H1 (cell line): ENCODE measurements around the gene SMIM24. TPM values are rescaled to one million over a fixed set of nuclear protein-coding genes. Genes with fewer than 3 reads are reported as not detected.

Experiments
- CTCF ChIA-PET: fragments of 300-600 bp; sonication (Branson Sonifier 250); formaldehyde crosslinking; loops from one replicate; lab custom pipeline; 2021; ENCODE audit not compliant: partially characterized antibody; lab: Charles Lee
- POLR2A ChIA-PET: fragments of 300-600 bp; sonication (Branson Sonifier 250); formaldehyde crosslinking; loops from one replicate; lab custom pipeline; 2021; ENCODE audit warnings: inconsistent platforms; ENCODE audit not compliant: partially characterized antibody; lab: Charles Lee
- DNase-seq, 2 experiments: peaks; one replicate each; pipeline versions ENCODE4 v3.0.0 to v3.0.0-alpha.2; 2010 to 2022; ENCODE audit warnings: low spot score in 2 of 2, low read depth in 1 of 2, mixed read lengths in 1 of 2
- FAIRE-seq: peaks from 2 replicates; lab custom pipeline; 2011; peaks lifted over from hg19 to GRCh38; lab: Jason Lieb, UNC
- H2AFZ ChIP-seq: 2 replicates; pipeline ENCODE4 v1.8.1; 2012; ENCODE audit warnings: low read length, inconsistent platforms
- H2AK5ac ChIP-seq: 2 replicates; pipeline ENCODE4 v1.6.1; 2013; ENCODE audit warnings: low read depth, low read length
- H2BK120ac ChIP-seq: replicated peaks from 2 replicates; pipeline ENCODE3; 2013; ENCODE audit warnings: low read depth, low read length, inconsistent platforms
- H2BK12ac ChIP-seq: 2 replicates; pipeline ENCODE4 v1.6.1; 2013; ENCODE audit warnings: low read depth, low read length
- H2BK15ac ChIP-seq: 2 replicates; pipeline ENCODE4 v1.6.1; 2013; ENCODE audit warnings: low read length
- H2BK20ac ChIP-seq: 2 replicates; pipeline ENCODE4 v1.6.1; 2013; ENCODE audit warnings: low read length
- H2BK5ac ChIP-seq: 2 replicates; pipeline ENCODE4 v1.6.1; 2013; ENCODE audit warnings: low read depth, low read length
- H3K14ac ChIP-seq: 2 replicates; pipeline ENCODE4 v1.6.1; 2013; ENCODE audit warnings: inconsistent platforms; ENCODE audit not compliant: insufficient read length
- H3K18ac ChIP-seq: 2 replicates; pipeline ENCODE4 v1.6.1; 2013; ENCODE audit warnings: low read length; ENCODE audit errors: extremely low read depth
- H3K23ac ChIP-seq: 2 replicates; pipeline ENCODE4 v1.6.1; 2013; ENCODE audit warnings: inconsistent platforms; ENCODE audit not compliant: insufficient read length
- H3K23me2 ChIP-seq: 2 replicates; pipeline ENCODE4 v1.6.1; 2013; ENCODE audit warnings: low read depth, low read length
- H3K27ac ChIP-seq: 2 replicates; pipeline ENCODE4 v1.6.1; 2011; ENCODE audit warnings: low read depth, low read length, inconsistent platforms
- H3K27me3 ChIP-seq, 4 experiments: replicated peaks in 1 of 4; 1 replicate in 1 of 4; 2 replicates in 3 of 4; pipeline versions ENCODE4 v1.6.1 to v1.8.1; 2011 to 2013; ENCODE audit warnings: low read length in 3 of 4, mild to moderate bottlenecking in 3 of 4, inconsistent platforms in 2 of 4, mixed read lengths in 2 of 4, moderate library complexity in 1 of 4; ENCODE audit not compliant: control insufficient read depth in 3 of 4, insufficient read depth in 3 of 4; ENCODE audit errors: extremely low read depth in 1 of 4
- H3K36me3 ChIP-seq, 4 experiments: 2 replicates each; pipeline versions ENCODE4 v1.6.1 to v1.8.1; 2011 to 2013; ENCODE audit warnings: mild to moderate bottlenecking in 4 of 4, low read length in 3 of 4, moderate library complexity in 2 of 4, control low read depth in 1 of 4, inconsistent platforms in 1 of 4; ENCODE audit not compliant: insufficient read depth in 4 of 4, control insufficient read depth in 2 of 4
- H3K4ac ChIP-seq: replicated peaks from 2 replicates; pipeline ENCODE3; 2013; ENCODE audit warnings: low read length, low read depth, mixed read lengths, inconsistent platforms; ENCODE audit not compliant: insufficient read length
- H3K4me1 ChIP-seq, 4 experiments: replicated peaks in 1 of 4; 1 replicate in 1 of 4; 2 replicates in 3 of 4; pipeline versions ENCODE4 v1.6.1 to v1.8.1; 2011 to 2013; ENCODE audit warnings: low read length in 3 of 4, inconsistent platforms in 2 of 4, mixed read lengths in 1 of 4; ENCODE audit not compliant: insufficient read depth in 4 of 4, control insufficient read depth in 3 of 4
- H3K4me2 ChIP-seq, 2 experiments: 2 replicates each; pipeline versions ENCODE4 v1.6.1 to v1.8.1; 2011 to 2013; ENCODE audit warnings: low read depth in 2 of 2, low read length in 2 of 2, control low read depth in 1 of 2, inconsistent platforms in 1 of 2, mild to moderate bottlenecking in 1 of 2; ENCODE audit not compliant: insufficient read depth in 1 of 2
- H3K4me3 ChIP-seq, 4 experiments: fragments of 200-600, 300-600 bp in 1 of 4; sonication (generic), shearing (Covaris generic), sonication (Bioruptor Twin) in 1 of 4; 2 replicates each; pipeline versions ENCODE4 v1.5.1 to v1.8.1; 2011 to 2016; ENCODE audit warnings: low read length in 4 of 4, low read depth in 3 of 4, control low read depth in 2 of 4, inconsistent platforms in 2 of 4, mild to moderate bottlenecking in 2 of 4, mixed read lengths in 1 of 4, moderate library complexity in 1 of 4; ENCODE audit not compliant: insufficient read depth in 2 of 4; ENCODE audit errors: extremely low read depth in 1 of 4
- H3K56ac ChIP-seq: replicated peaks from 2 replicates; pipeline ENCODE3; 2013; ENCODE audit warnings: low read depth, mild to moderate bottlenecking, mixed read lengths, low read length, inconsistent platforms; ENCODE audit not compliant: insufficient read length
- H3K79me1 ChIP-seq: 2 replicates; pipeline ENCODE4 v1.6.1; 2013; ENCODE audit warnings: low read depth, low read length, control low read depth
- H3K79me2 ChIP-seq, 2 experiments: 2 replicates each; pipeline versions ENCODE4 v1.6.1 to v1.8.1; 2012 to 2013; ENCODE audit warnings: low read length in 2 of 2, mild to moderate bottlenecking in 2 of 2, inconsistent platforms in 1 of 2; ENCODE audit not compliant: insufficient read depth in 2 of 2, control insufficient read depth in 1 of 2
- H3K9ac ChIP-seq, 4 experiments: replicated peaks in 1 of 4; 1 replicate in 1 of 4; 2 replicates in 3 of 4; pipeline versions ENCODE4 v1.6.1 to v1.8.1; 2011 to 2013; ENCODE audit warnings: low read depth in 3 of 4, low read length in 3 of 4, control low read depth in 2 of 4, mild to moderate bottlenecking in 2 of 4, moderate library complexity in 2 of 4, inconsistent platforms in 1 of 4; ENCODE audit errors: extremely low read depth in 1 of 4
- H3K9me3 ChIP-seq, 2 experiments: 2 replicates each; pipeline versions ENCODE4 v1.6.1 to v1.8.1; 2012 to 2013; ENCODE audit warnings: mild to moderate bottlenecking in 2 of 2, moderate library complexity in 2 of 2, control low read depth in 1 of 2, inconsistent platforms in 1 of 2, low read depth in 1 of 2, low read length in 1 of 2, mixed read lengths in 1 of 2; ENCODE audit not compliant: insufficient read depth in 2 of 2
- H4K20me1 ChIP-seq, 2 experiments: replicated peaks in 1 of 2; 2 replicates each; pipeline versions ENCODE3 to v1.8.1; 2011 to 2013; ENCODE audit warnings: inconsistent platforms in 2 of 2, low read length in 2 of 2, mild to moderate bottlenecking in 1 of 2; ENCODE audit not compliant: insufficient read depth in 2 of 2, control insufficient read depth in 1 of 2
- H4K5ac ChIP-seq: 2 replicates; pipeline ENCODE4 v1.6.1; 2013; ENCODE audit warnings: low read length, low read depth, mixed read lengths, inconsistent platforms; ENCODE audit not compliant: insufficient read length
- H4K8ac ChIP-seq: 2 replicates; pipeline ENCODE4 v1.8.0; 2013; ENCODE audit warnings: mild to moderate bottlenecking, moderate library complexity, low read length, inconsistent platforms; ENCODE audit not compliant: insufficient read depth; ENCODE audit errors: extremely low read depth
- H4K91ac ChIP-seq: replicated peaks from 2 replicates; pipeline ENCODE3; 2013; ENCODE audit warnings: low read length, mixed read lengths, inconsistent platforms; ENCODE audit not compliant: insufficient read length
- BRCA1 ChIP-seq: IDR thresholded peaks from 2 replicates; pipeline ENCODE4 v1.6.1; 2012; ENCODE audit warnings: low read depth, low read length, improper control_type of control experiment
- CHD2 ChIP-seq: IDR thresholded peaks from 2 replicates; pipeline ENCODE4 v1.6.1; 2012; ENCODE audit warnings: low read length, improper control_type of control experiment
- EGR1 ChIP-seq: IDR thresholded peaks from 2 replicates; pipeline ENCODE4 v1.6.1; 2011; ENCODE audit warnings: low read depth, low read length, borderline replicate concordance
- JUN ChIP-seq: IDR thresholded peaks from 2 replicates; pipeline ENCODE4 v1.6.1; 2011; ENCODE audit warnings: low read depth, mild to moderate bottlenecking, improper control_type of control experiment, low read length
- NRF1 ChIP-seq: IDR thresholded peaks from 2 replicates; pipeline ENCODE4 v1.6.1; 2011; ENCODE audit warnings: mild to moderate bottlenecking, low read depth, low read length, improper control_type of control experiment
- RAD21 ChIP-seq, 2 experiments: IDR thresholded peaks in 1 of 2; conservative IDR thresholded peaks in 1 of 2; 2 replicates each; pipeline ENCODE4 v1.6.1; 2011; ENCODE audit warnings: low read depth in 2 of 2, low read length in 2 of 2, improper control_type of control experiment in 1 of 2, inconsistent platforms in 1 of 2, mild to moderate bottlenecking in 1 of 2, moderate library complexity in 1 of 2
- SAP30 ChIP-seq: fragments of 300-600 bp; sonication (generic); IDR thresholded peaks from 2 replicates; pipeline ENCODE4 v1.7.1; 2012; ENCODE audit warnings: low read length, moderate library complexity, mild to moderate bottlenecking, inconsistent platforms; ENCODE audit not compliant: insufficient read depth, insufficient replicate concordance
- TEAD4 ChIP-seq: IDR thresholded peaks from 2 replicates; pipeline ENCODE4 v1.6.1; 2012; ENCODE audit warnings: low read depth, low read length, inconsistent platforms, mixed read lengths
- YY1 ChIP-seq: IDR thresholded peaks from 2 replicates; pipeline ENCODE4 v1.6.1; 2011; ENCODE audit warnings: low read depth, mild to moderate bottlenecking, low read length
- WGBS, 2 experiments: shearing (Covaris generic) in 1 of 2; methylation state at CpG; one replicate each; pipeline versions ENCODE4 v1.1.6 to v1.1.7; 2013 to 2015; ENCODE audit warnings: low lambda C conversion rate in 2 of 2, mixed read lengths in 2 of 2, inconsistent platforms in 1 of 2, low coverage in 1 of 2, missing lambda C conversion rate in 1 of 2; ENCODE audit not compliant: insufficient replicate concordance in 2 of 2, insufficient coverage in 1 of 2, insufficient read length in 1 of 2; ENCODE audit errors: extremely low coverage in 1 of 2, missing lambda C conversion rate in 1 of 2; 5-methylcytosine and 5-hydroxymethylcytosine counted together
- polyA plus RNA-seq, 7 experiments: library from polyadenylated mRNA; depleted of rRNA in 3 of 7; stranded (reverse) in 5 of 7; unstranded in 2 of 7; fragments of >200 nt in 5 of 7; fragments of 200-250 nt in 2 of 7; gene quantifications; 1 replicate in 5 of 7; 2 replicates in 1 of 7; 4 replicates in 1 of 7; pipeline versions ENCODE4 v1.2.1 to v1.2.3, GENCODE V29; 2011 to 2013; ENCODE audit warnings: missing spikeins in 2 of 7, mixed read lengths in 2 of 7
- total RNA-seq: library from RNA; stranded (reverse); fragmentation: NEBNext Ultra II Directional; extraction: Animal tissue kit (Norgen Biotek cat#: 25700); gene quantifications from 2 replicates; pipeline ENCODE4 v1.2.1, GENCODE V29; 2021
- TF ChIP-seq, protein P1 (sequence below): IDR thresholded peaks from 2 replicates; pipeline ENCODE4 v1.6.1; 2012; ENCODE audit warnings: low read length, inconsistent platforms

SMIM24 gene
- total and polyA plus RNA-seq, 2 of the 8 experiments (the other 6 are each of a cell fraction or from before 2014, with no cell fraction given): 3.8 to 4.5 TPM

GRCh38 chr19:3510727-3511126 is 30.4 kb upstream of the SMIM24 start:
- DNase-seq (no peak), FAIRE-seq (no peak)
- Histone ChIP-seq H3K4me1 (peaks cover 0 to 9% (median 7%) of the 10 kb centered on the region in 4 experiments; a peak in 3 of 7 replicates), H2BK15ac (no peak overlapping the region), H3K4ac (no peak overlapping the region), H4K20me1 (peaks cover 19 to 38% of the 10 kb centered on the region in 2 experiments), H3K4me3 (no peak overlapping the region), H3K56ac (no peak overlapping the region), H3K79me2 (peaks cover 0 to 67% of the 10 kb centered on the region in 2 experiments; a peak in 2 of 4 replicates), H3K4me2 (no peak overlapping the region), H3K36me3 (no peaks in the 10 kb centered on the region; a peak in 2 of 8 replicates), H4K91ac (no peak overlapping the region), H3K14ac (no peak overlapping the region), H2BK120ac (no peak overlapping the region), H4K8ac (no peak overlapping the region), H2AK5ac (no peak overlapping the region), H2BK5ac (no peak overlapping the region), H3K23ac (no peak overlapping the region), H3K9ac (no peak overlapping the region), H3K79me1 (peaks cover 37% of the 10 kb centered on the region), H3K23me2 (peaks cover 15% of the 10 kb centered on the region), H3K18ac (no peak overlapping the region), H3K9me3 (no peaks in the 10 kb centered on the region), H3K27me3 (no peaks in the 10 kb centered on the region), H3K27ac (no peak overlapping the region), H2BK20ac (no peak overlapping the region), H4K5ac (no peak overlapping the region), H2BK12ac (no peak overlapping the region), H2AFZ (no peak overlapping the region)
- 95% methylated on average over 15 of the region's 22 CpGs; no CpG with 5 or more reads in 1 of the 2 experiments for WGBS, 2 experiments
- ChIA-PET POLR2A (interaction anchor here (1.1 kb wide), 1 partner anchor 16 kb away, joined by 3 read pairs; no protein-coding TSS in a partner anchor), CTCF (interaction anchor here (0.6 to 1.6 kb wide), 2 partner anchors 9 to 23 kb away, joined by 3 to 4 read pairs; no protein-coding TSS in a partner anchor)
- no peak for TF ChIP-seq BRCA1
- no peak for TF ChIP-seq YY1
- TF ChIP-seq, protein P1, sequence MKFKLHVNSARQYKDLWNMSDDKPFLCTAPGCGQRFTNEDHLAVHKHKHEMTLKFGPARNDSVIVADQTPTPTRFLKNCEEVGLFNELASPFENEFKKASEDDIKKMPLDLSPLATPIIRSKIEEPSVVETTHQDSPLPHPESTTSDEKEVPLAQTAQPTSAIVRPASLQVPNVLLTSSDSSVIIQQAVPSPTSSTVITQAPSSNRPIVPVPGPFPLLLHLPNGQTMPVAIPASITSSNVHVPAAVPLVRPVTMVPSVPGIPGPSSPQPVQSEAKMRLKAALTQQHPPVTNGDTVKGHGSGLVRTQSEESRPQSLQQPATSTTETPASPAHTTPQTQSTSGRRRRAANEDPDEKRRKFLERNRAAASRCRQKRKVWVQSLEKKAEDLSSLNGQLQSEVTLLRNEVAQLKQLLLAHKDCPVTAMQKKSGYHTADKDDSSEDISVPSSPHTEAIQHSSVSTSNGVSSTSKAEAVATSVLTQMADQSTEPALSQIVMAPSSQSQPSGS: no peak
- no peak for TF ChIP-seq SAP30
- no peak for TF ChIP-seq TEAD4
- peak; percentile 21 to 40; a peak in 3 of 4 replicates for TF ChIP-seq RAD21 (IDR thresholded peaks at IDR 0.05 in 1 of 2, conservative IDR thresholded peaks at IDR 0.05 in 1 of 2; ENCODE audit: low read depth in 2 of 2, low read length in 2 of 2)
- no peak for TF ChIP-seq NRF1
- TF ChIP-seq JUN: no peak
- TF ChIP-seq CHD2: no peak
- no peak for TF ChIP-seq EGR1
